Neural crest cell (in vitro differentiated cells): ENCODE data around the gene VCAN. TPM values are rescaled to one million over a fixed set of nuclear protein-coding genes. Genes with fewer than 3 reads are reported as not detected.

ENCODE experiments used
- DNase-seq: peaks from one replicate; pipeline ENCODE4 v3.0.0; 2021; ENCODE audit warnings: low read depth, mixed read lengths, low spot score
- H3K27ac Mint-ChIP-seq: one replicate; pipeline ENCODE4 v1.8.0; 2021; ENCODE audit warnings: mild to moderate bottlenecking, mixed read lengths; ENCODE audit not compliant: unreplicated experiment
- H3K27me3 Mint-ChIP-seq: 2 replicates; pipeline ENCODE4 v1.8.0; 2021; ENCODE audit warnings: low read depth, mild to moderate bottlenecking, mixed read lengths
- H3K36me3 Mint-ChIP-seq: 2 replicates; pipeline ENCODE4 v1.8.0; 2021; ENCODE audit warnings: low read depth, mild to moderate bottlenecking, mixed read lengths
- H3K4me1 Mint-ChIP-seq: 2 replicates; pipeline ENCODE4 v1.8.0; 2021; ENCODE audit warnings: mixed read lengths
- H3K4me3 Mint-ChIP-seq: one replicate; pipeline ENCODE4 v1.8.0; 2021; ENCODE audit warnings: mild to moderate bottlenecking, mixed read lengths
- H3K9me3 Mint-ChIP-seq: 2 replicates; pipeline ENCODE4 v1.8.0; 2021; ENCODE audit warnings: mixed read lengths
- total RNA-seq: library from RNA; stranded (reverse); gene quantifications from 2 replicates; pipeline ENCODE4 v1.2.1, GENCODE V29; 2021
- TF ChIP-seq, protein P1 (sequence below): fragments of 200-600 bp; sonication (generic); conservative IDR thresholded peaks from 2 replicates; pipeline ENCODE4 v1.5.0; 2021; ENCODE audit warnings: antibody characterized with exemption, mild to moderate bottlenecking

The VCAN gene
- total RNA-seq, 1 donor from 2014 or later: 236 TPM

DNA sequence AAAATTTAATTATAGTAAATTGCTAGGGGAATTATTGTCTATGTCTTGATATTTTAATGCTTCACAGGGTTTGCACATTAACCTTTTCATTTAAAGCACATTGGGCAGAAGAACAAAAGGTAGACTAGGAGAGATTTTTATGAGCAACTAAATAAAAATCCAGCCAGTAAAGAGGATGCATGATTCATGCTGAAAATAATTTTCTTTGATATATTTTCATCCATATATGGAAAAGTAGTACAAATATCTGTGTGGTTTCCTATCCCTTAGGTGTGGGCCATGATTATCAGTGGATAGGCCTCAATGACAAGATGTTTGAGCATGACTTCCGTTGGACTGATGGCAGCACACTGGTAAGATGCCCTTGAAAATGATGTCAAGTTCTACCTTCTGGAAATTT, 83.1 kb downstream of the VCAN start:
- Mint-ChIP-seq H3K36me3 (peaks cover 20% of the 10 kb centered on the region), H3K4me1 (no peaks in the 10 kb centered on the region), H3K27ac (no peak overlapping the region), H3K9me3 (no peaks in the 10 kb centered on the region), H3K27me3 (no peaks in the 10 kb centered on the region), H3K4me3 (no peak overlapping the region)
- TF ChIP-seq, protein P1, sequence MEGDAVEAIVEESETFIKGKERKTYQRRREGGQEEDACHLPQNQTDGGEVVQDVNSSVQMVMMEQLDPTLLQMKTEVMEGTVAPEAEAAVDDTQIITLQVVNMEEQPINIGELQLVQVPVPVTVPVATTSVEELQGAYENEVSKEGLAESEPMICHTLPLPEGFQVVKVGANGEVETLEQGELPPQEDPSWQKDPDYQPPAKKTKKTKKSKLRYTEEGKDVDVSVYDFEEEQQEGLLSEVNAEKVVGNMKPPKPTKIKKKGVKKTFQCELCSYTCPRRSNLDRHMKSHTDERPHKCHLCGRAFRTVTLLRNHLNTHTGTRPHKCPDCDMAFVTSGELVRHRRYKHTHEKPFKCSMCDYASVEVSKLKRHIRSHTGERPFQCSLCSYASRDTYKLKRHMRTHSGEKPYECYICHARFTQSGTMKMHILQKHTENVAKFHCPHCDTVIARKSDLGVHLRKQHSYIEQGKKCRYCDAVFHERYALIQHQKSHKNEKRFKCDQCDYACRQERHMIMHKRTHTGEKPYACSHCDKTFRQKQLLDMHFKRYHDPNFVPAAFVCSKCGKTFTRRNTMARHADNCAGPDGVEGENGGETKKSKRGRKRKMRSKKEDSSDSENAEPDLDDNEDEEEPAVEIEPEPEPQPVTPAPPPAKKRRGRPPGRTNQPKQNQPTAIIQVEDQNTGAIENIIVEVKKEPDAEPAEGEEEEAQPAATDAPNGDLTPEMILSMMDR: no peak
- no peak for DNase-seq

GRCh38 chr5:83555263-83555662, 83.7 kb downstream of the VCAN start:
- Mint-ChIP-seq H3K36me3 (peaks cover 20% of the 10 kb centered on the region), H3K9me3 (no peaks in the 10 kb centered on the region), H3K27me3 (no peaks in the 10 kb centered on the region), H3K4me3 (no peak overlapping the region), H3K27ac (no peak overlapping the region), H3K4me1 (peaks cover under 1% of the 10 kb centered on the region)
- TF ChIP-seq, protein P1: no peak
- DNase-seq: no peak

DNA sequence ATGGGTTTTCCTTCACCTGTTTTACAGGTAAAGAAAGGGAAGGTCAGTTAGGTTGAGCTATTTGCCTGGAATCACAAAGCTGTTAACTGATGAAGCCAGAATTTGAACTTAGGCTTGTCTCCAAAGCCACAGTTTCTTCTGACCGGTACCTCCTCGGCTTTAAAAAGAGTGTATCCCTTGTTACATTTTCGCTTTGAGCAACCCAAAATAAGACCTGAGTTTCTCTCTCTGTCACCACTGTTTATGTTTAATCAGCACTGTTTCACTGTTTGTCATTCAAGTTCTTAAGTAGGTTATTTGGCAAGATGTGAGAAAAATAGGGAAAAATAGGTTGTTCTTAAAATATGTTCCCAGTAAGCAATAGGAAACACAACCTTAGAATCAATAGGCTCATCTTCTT, 84.6 kb downstream of the VCAN start:
- Mint-ChIP-seq H3K9me3 (no peaks in the 10 kb centered on the region), H3K4me3 (no peak overlapping the region), H3K27ac (no peak overlapping the region), H3K27me3 (no peaks in the 10 kb centered on the region), H3K36me3 (peaks cover 20% of the 10 kb centered on the region), H3K4me1 (peaks cover 10% of the 10 kb centered on the region)
- DNase-seq: no peak
- TF ChIP-seq, protein P1: no peak

GRCh38 chr5:83559118-83559785, 87.7 kb downstream of the VCAN start:
- TF ChIP-seq, protein P1: no peak
- no peak for DNase-seq
- Mint-ChIP-seq H3K4me3 (no peak overlapping the region), H3K4me1 (peaks cover 37% of the 10 kb centered on the region), H3K27me3 (no peaks in the 10 kb centered on the region), H3K27ac (no peak overlapping the region), H3K9me3 (no peaks in the 10 kb centered on the region), H3K36me3 (peaks cover 16% of the 10 kb centered on the region)

- H3K27ac Mint-ChIP-seq: peak overlapping the region; percentile 16
- peaks cover 37% of the 10 kb centered on the region for H3K4me1 Mint-ChIP-seq
- DNase-seq: no peak
- H3K36me3 Mint-ChIP-seq: peaks cover 24% of the 10 kb centered on the region
- H3K9me3 Mint-ChIP-seq: no peaks in the 10 kb centered on the region
- TF ChIP-seq, protein P1: no peak
- peak overlapping the region; percentile 28 for H3K4me3 Mint-ChIP-seq
- H3K27me3 Mint-ChIP-seq: no peaks in the 10 kb centered on the region
Observed at GRCh38 chr5:83562071-83562606, 90.6 kb downstream of the VCAN start.
